HPDE6-E6E7 (cell line): ENCODE results near the gene KCNH5.
A peak's percentile ranks its signal among the peaks of the same experiment; 100 is the strongest.

Experiments
- DNase-seq: peaks from one replicate; pipeline ENCODE4 v3.0.0; 2011; ENCODE audit warnings: missing footprints; ENCODE audit errors: extremely low spot score

The KCNH5 gene

GRCh38 chr14:62988967-62989366, 56.3 kb downstream of the KCNH5 start:
- DNase-seq: no peak

DNA sequence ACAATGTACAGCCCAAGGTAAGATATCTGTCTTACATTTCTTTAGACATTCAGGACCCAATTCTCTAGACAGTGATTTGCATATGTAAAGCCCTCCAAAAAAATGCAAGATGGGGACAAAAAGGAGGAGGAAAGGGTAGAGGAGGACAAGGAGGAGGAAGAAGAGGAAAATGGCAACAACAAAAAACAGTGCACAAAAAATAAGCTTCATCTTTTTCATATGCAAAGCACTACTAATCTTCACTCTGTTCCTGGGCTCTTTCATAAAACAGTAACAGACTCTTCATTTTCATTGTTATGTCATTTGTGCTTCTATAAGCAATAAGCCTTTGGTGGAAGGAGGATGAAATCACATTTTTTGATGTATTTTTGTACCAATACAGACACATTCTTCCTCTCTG, 61.4 kb downstream of the KCNH5 start:
- DNase-seq: no peak

- no peak for DNase-seq
Observed at GRCh38 chr14:62980693-62981092, 64.6 kb downstream of the KCNH5 start.

- DNase-seq: peak; percentile 73
Observed at GRCh38 chr14:62957562-62957961, 87.7 kb downstream of the KCNH5 start.

DNA sequence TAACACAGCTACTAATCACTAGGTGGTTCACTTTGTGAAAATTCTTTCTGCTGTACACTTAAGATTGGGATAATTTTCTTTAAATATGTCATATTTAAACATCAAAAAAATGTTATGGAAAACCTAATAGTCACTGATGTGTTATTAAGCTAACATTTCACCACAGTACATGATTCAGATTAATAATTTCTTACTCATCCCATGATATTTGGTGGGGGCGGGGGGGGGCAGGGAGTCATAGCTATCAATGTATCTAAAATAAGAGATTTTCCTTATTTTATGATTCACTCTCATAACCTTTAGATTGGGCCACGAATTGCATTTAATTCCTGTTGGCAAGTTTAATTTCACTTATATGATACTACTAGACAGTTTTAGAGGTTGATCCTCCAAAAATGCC, 88.8 kb downstream of the KCNH5 start:
- no peak for DNase-seq

- no peak for DNase-seq
Observed at GRCh38 chr14:62954165-62954564, 91.1 kb downstream of the KCNH5 start.

DNA sequence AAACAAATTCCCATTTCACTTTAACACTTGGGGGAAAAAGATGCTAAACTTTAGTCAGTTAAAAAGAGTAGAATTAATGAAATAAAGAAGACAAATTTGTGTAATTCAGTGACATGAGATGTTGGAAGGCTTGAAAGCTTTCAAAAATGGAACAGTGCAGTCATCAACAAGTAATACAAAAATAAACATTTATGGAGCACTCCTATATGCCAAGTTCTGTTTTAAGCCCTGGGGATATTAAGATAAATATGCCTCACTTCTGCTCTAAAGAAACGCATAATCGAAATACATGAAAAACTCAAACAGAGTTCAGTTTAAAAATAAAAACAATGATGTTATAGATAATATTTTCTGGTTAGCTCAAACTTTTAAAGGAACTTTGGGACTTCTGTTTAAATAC, 93.0 kb downstream of the KCNH5 start:
- DNase-seq: no peak

- no peak for DNase-seq
Observed at GRCh38 chr14:62947301-62947700, 98.0 kb downstream of the KCNH5 start.

DNA sequence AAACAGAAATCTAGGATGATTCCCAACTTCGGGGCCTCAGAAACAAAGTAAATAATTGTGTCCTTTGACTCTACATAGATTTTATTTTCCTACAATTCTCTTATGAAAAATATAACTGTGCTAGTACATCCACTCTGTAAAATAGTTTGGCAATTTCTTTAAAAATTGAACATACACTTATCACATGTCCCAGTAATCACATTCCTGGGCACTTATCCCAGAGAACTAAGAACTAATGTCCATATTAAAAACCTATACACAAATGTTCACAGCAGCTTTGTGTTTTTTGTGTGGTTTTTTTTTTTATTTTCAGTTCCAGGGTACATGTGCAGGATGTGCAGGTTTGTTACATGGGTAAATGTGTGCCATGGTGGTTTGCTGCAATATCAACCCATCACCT, 99.0 kb downstream of the KCNH5 start:
- DNase-seq: no peak

DNA sequence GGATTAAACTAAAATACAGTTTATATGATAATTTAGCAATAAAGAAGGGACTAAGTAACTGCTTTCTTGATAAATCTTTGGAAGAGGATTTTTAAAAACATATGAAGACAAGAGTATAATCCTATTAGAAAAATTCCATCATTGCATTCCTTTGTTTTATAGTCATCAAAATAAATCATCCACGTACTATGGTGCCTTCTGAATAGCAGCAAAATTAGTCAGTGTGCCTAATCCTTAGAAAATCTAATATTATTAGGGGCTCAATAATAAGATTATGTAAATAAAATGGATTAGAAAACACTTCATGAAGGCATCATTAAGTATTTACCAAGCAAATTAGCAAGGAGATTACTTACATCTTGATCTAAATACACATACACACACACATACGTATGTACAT, 102.1 kb downstream of the KCNH5 start:
- no peak for DNase-seq

- DNase-seq: no peak
Observed at GRCh38 chr14:62939970-62940369, 105.3 kb downstream of the KCNH5 start.

- no peak for DNase-seq
Observed at GRCh38 chr14:62938778-62939177, 106.5 kb downstream of the KCNH5 start.

DNA sequence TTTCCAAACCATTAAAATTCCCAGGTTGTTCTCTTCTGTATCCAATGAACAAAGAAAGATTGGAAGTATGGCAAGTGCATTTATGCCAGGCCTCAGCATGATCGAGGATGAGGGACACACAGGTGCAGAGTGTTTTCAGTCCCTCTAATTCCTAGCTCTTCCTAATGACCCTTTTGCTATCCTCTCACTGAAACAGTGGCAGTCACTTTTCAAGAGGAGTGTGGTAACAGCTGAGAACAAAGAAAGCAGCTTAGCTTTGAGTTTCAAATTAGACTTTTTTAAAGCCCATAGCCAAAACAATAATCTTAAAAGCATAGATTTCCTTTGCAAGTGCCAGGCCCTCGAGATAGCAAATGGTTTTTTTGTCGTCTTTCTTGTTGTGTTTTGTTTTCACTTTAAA, 110.8 kb downstream of the KCNH5 start:
- DNase-seq: no peak

GRCh38 chr14:62921466-62921865, 123.8 kb downstream of the KCNH5 start:
- no peak for DNase-seq

DNA sequence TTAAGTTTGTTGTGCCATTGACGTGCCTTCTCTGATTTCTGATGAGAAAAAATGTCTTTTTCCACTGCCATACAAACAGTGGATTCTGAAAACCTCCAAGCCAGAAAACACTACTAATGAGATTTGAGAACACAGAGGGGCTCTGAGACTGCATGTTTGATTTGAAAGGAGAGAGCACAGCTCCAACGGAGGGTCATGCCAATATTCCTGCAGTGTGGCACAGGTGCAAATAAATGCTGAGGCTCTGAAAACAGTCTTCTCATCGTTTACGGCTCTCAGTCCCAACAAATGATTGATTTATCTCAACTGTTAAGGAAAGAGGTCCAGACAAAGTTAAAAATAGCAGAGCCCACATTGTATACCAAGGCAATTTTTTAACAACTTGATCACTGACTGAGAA, 128.7 kb downstream of the KCNH5 start:
- DNase-seq: no peak

DNA sequence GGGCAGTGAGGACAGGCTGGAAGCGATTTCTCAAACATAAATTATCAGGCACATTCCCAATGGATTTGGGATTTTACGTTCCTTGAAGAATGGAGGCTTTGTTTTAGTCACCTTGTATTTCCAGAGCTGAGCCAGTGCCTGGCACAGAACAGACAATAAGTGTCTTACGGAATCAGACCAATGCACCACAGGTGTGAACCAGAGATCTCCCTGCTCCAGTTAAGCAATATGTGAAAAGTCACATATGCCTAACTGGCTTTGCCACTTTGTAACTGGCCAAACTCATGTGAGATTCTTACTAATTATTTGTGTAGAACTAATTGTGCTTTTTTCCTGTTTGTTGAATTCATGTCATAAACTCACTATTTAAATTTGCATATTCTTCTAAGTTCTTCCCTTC, 130.4 kb downstream of the KCNH5 start:
- no peak for DNase-seq

DNA sequence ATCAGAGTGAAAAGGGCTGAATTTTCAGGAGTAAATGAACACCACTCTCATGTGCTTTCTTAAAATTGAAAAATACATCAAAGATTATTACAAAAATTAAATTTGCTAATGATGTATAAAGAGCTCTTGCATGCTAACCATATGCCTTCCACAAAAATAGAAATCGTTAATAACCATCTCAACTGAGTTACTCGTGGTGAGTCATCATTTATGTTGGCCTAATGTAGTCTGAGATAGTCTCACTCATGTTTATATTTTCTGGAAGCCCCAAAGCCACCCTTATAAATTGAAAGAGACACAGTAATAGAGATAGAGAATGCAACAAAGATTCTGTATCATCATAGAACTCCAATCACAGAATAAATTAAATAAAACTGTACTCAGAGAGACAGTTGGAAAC, 131.2 kb downstream of the KCNH5 start:
- DNase-seq: no peak

- DNase-seq: no peak
Observed at GRCh38 chr14:62908506-62908905, 136.8 kb downstream of the KCNH5 start.

DNA sequence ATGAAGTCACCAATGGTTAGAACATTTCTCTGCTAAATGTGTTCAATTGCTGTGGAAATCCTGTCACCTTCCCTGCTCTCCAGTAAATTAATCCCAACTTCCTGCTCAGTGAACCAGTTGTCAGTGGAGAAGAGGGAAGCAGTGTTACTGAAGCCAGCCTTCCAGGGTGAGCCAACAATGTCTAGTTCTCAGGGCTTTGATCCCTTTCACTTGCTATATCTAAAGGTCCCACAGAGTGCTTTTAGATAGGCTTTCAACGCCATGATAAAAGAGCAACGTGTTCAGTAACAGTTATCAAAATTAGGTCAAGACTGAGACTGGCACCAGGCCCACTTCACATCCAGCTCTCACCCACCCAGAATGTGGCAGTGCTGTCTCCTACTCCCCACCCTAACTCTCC, 139.7 kb downstream of the KCNH5 start:
- DNase-seq: no peak

DNA sequence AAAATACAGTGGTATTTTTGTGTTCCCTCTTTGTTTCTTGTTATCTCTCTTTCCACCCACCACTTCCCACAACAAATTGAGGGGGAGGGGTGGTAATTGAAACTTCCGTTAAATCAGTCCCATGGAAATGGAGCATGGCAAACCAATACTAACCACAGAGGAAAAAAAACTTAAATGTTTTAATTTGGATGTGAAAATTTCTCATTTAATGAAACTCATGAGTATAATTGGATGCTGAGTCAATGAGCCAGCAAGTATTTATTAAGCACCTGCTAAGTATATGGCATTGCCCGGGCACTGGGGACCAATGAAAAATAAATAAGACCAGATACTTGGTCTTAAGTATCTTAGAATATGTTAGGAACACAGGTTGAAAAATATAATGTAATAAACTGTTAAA, 147.5 kb downstream of the KCNH5 start:
- DNase-seq: no peak

DNA sequence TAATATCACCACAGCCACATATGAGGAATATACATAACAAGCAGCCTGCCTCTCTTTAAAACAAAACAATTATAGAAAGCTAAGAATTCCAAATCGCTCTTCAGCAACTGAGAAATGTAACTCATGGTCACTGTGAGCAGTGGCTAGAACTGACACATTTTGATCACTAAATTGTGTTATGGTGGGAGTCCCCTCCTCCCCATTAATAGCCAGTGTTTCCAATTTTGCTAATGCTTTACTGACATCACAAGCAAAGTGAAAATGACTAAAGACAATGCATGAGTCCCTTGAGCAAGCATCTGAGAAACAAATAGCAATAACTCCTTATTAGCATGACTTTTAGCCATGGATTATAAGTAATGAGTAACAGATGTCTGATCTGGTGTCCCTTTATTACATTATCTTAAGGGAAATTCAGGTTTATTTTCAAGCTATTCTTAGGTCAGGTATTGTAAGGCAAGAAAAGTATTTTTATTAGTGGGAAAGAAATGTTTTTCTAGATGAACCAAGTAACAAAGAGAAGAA, 148.3 kb downstream of the KCNH5 start:
- DNase-seq: no peak

GRCh38 chr14:62894736-62895135, 150.5 kb downstream of the KCNH5 start:
- DNase-seq: no peak

- DNase-seq: no peak
Observed at GRCh38 chr14:62889364-62889763, 155.9 kb downstream of the KCNH5 start.

DNA sequence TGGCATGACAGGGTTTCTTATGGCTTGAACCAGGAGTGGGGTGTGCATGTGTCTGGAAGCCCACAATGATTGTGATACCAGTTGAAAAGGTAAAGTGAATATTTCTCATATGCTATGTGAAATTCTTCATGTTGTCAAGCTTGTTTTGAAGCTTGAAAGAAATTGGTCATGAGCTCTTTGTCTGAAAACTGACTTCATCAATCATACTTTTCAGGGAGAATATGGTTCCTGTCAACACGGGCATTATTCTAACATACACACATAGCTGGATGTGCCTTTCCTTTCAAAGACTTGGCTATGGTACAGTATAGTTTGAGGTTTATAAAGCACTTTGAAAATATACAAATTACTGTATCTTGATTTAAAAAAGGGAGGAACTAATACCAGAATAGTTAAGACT, 158.8 kb downstream of the KCNH5 start:
- no peak for DNase-seq

GRCh38 chr14:62885451-62885850, 159.8 kb downstream of the KCNH5 start:
- no peak for DNase-seq
